ENCODE data around the gene STXBP5.
A peak's percentile ranks its signal among the peaks of the same experiment; 100 is the strongest.

The STXBP5 gene

GRCh38 chr6:147178355-147178754, 25.9 kb upstream of the STXBP5 start:
- no peak for DNase-seq (ENCODE audit: low read depth)

DNA sequence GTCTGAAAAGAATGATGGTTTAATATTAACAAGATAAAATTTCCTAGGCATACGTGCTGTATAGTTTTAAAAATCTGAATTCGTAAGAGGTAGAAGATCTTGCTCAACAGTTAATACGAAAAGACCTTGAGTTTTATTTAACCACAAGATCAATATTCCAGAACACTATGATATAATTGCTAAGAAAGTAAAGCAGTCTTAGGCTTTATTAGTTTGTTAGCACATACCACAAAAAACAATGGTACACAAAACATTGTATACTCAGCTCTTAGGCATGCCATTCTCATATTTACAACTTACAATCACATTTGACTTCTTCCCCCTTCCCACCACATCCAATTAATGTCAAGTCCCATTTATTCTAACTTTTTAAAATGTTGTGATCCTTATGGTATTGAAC, 24.4 kb upstream of the STXBP5 start:
- no peak for DNase-seq (ENCODE audit: low read depth)

GRCh38 chr6:147180926-147181325, 23.3 kb upstream of the STXBP5 start:
- no peak for DNase-seq (ENCODE audit: low read depth)

DNA sequence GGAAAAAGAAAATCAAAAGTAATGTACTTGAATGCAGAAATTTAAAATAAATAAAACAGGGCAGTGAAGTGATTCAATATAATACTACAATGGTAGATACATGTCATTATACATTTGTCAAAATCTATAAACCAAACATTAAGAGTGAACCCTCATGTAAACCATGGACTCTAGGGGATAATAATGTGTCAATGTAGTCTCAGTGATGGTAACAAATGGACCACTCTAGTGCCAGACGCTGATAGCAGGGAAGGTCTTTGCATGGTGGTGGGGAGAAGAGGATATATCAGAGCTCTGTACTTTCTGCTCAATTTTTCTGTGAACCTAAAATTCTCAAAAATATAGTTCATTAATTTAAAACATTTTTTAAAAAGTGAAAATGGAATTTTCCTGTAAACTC, 19.8 kb upstream of the STXBP5 start:
- no peak for DNase-seq (ENCODE audit: low read depth)

- DNase-seq (ENCODE audit: low read depth): no peak
Observed at GRCh38 chr6:147185216-147185615, 19.0 kb upstream of the STXBP5 start.

DNA sequence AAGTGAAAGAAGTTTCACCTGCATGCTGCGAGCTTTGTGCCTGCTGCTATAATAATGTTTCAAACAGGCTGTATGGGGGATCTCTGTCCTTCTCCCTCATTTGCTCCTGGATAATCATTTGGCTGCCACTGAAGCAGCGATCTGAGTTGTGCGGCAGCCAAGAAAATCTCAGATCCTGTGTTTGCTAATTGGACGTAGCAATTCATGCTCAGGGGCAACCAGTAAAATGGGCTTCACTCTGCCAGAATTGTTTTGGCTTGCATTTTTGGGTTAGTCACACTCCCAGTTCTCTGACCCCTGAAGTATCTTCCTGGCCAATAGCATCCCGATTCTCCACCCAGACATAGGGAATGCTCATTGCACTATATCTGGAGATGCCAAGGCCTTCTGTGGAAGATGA, 13.7 kb upstream of the STXBP5 start:
- DNase-seq (ENCODE audit: low read depth): no peak

- no peak for DNase-seq (ENCODE audit: low read depth)
Observed at GRCh38 chr6:147192278-147192911, 11.8 kb upstream of the STXBP5 start.

GRCh38 chr6:147194652-147195411, 9.4 kb upstream of the STXBP5 start:
- peak; percentile 56 for DNase-seq (ENCODE audit: low read depth)

GRCh38 chr6:147195510-147195909, 8.7 kb upstream of the STXBP5 start:
- no peak for DNase-seq (ENCODE audit: low read depth)

- DNase-seq (ENCODE audit: low read depth): no peak
Observed at GRCh38 chr6:147195987-147196386, 8.2 kb upstream of the STXBP5 start.

- DNase-seq (ENCODE audit: low read depth): no peak
Observed at GRCh38 chr6:147200711-147201110, 3.5 kb upstream of the STXBP5 start.

DNA sequence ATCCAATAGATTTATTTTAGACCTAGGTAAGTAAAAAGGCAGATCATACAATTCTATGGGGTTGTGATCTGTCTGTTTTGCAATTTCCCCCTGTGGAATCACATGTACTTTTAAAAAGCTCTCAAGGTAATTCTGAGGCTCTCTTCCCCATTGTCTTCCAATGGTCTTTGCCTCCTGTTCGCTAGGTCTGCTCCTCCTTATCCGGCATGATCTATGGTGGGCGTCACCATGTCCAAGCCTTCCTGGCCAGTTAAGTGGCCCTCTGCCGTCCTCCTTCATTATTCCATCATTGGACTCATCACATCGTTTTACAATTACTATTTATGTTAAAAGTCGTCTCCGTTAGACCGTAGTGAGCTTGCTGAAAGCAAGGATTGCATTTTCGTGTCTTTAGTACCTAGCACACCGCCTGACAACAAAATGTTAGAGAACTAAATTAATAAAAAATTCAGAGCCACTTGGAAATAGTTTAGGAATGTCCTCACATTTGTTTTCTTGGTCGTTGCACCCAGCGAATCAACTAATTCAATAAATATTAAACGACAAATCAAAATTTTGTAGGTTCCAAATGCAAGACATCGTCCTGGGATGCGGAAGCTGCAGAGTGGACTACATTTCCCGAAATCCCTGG, 2.2 kb upstream of the STXBP5 start:
- DNase-seq (ENCODE audit: low read depth): peak; percentile 28

DNA sequence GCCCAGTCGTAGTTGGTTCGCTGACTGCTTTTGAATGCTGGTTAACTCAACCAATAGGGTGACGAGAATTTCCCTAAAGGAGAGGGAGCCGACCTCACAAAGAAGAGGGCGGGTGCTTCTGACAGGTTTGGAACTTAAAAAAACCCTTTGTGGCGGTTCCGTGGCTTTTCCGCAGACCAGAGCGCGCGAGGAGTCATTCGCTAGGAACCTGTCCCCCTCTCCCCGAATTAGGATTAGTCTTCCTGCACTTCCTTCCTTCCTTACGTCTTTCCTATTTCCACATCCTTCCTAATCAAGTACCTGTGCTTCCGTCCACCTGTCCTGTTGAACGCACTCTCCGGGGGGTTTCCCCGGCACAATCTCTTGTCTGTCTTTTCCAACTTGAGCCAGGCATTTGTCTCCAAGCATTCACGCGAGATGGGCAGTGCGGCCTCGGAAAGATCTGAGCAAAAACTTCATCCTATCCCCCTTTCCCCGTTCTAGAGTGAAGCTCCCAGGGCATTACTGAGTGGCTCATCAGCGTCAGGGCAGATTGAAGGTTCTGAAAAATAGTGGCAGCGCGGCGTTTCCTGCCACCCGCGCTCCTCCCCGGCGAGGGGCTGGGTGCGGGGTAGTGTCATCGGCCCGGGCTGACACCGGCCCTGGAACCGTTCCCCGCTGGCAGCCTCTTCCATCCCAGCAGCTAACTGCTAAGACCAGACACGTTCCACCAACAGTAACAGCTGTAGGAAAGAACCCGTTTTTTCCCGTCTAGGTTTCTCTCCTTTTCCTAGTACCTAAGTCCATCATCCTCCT, 1.5 kb upstream of the STXBP5 start:
- DNase-seq (ENCODE audit: low read depth): peak; percentile 97

DNA sequence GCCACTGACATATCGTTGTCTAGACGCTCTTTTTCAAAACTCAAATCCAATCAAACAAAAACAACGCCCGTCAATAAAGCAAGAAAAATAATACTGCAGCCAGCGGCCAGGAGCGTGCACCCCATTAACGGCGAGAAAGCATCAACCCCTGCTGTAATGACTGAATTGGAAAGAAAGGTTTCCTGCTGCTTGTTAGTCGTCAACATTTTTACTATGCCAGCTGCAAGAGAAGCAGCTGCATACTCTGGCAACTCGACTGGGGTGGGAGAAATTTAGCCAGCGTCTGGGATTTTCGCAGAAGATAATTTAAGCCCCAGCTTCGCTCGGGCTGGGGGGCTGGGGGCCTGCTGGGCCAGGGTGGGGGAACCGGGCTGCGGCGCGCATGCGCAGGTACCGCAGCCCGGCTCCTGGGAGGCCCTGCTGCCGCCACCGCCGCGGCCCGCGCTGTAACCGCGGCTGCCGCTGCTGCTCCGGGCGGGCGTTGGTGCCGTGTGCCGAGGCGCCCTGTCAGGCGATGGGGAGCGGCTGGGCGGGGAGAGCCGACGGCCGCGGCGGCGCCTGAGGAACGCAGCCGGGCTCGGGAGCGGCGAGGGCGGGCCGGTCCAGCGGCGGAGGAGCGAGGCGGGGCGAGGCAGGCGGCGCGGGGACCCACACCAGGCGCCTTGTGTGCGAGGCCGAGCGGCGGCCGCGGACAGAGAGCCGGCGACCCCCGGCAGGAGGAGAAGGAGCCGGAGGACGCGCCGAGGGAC, 732 bp upstream of the STXBP5 start:
- peak; percentile 79 for DNase-seq (ENCODE audit: low read depth)

DNA sequence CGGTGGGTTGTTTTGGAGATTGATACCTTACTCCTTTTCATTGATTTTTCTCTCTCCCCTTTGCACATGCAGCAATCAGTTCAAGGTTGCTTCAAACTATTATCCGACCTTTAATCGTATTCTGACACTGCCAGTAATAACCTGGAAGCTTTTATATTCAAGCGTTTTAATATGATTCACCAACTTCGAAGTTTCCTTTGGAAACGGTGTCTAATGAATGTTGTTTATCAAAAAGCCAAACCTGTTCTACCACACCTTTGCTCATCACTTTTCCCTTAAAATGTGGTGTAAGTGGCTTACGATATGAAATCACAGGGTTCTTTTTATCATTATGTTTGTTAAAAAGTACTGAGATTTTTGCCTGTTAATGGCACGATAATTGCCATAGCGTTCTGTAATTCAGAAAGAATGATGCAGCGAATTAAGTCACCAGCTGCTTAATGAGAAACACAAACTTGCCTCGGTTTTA, 660 bp downstream of the STXBP5 start:
- DNase-seq (ENCODE audit: low read depth): peak; percentile 18

- DNase-seq (ENCODE audit: low read depth): peak; percentile 38
Observed at GRCh38 chr6:147205690-147206600, 1.7 kb downstream of the STXBP5 start.

DNA sequence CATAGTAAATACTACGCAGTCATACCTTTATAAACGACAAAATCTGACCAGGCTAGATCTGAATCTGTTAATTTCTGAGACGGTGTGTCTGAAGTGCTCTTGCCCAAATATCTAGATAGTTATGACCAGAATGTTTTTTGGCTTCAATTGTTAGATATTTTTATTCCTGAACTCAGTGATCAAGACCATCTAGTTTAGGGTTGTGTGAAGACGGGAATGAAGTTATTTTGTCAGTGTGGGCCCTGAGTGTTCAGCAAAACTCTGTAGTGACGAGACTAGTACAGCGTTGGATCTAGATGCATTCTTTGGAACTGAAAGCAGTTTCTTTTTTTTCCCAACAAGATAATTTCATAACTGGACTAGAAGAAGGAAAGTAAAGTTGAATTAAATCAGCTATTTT, 3.1 kb downstream of the STXBP5 start:
- no peak for DNase-seq (ENCODE audit: low read depth)

DNA sequence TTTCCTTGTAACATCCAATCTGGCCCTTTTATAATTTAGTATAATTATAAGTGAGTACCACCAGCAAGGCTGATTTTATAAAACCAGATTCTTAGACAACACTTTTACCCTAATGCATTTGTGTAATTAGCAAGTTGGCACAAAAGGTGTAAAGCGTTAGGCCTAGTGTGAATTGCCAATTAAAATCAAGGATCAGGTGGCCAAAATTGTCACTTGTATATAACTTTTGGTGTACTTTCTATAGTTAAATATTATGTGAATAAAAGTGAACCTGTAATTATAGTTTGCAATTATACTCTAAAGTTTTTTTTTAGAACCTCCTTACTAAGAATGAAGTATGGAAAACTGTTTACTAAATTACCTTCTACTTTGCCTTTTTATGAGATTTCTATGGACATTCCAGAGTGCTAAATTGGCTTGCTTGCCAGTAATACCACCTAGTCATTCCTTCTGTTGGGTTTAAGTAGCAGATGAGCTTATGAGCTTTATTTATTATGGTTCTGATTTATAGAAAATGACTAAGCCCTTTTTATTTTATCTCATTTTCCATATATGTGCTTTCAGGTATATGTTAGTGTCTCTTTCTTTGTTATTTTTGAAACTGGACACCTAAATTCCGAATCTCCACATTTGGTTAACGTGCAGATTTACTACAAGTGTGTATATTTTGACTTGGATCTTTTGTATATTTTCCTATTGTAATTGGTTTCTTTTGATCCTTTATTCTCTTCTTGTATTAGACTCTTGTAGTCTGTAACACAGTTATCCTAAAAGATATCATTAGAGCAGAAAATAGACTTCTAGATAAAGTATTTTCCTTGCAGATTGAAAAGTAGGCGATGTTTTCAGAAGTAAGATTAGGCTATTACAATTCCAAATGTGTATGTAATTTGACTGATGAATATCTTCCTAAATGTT, 3.9 kb downstream of the STXBP5 start:
- DNase-seq (ENCODE audit: low read depth): no peak

GRCh38 chr6:147209762-147210449, 5.7 kb downstream of the STXBP5 start:
- DNase-seq (ENCODE audit: low read depth): no peak

Measured in ELR (cell line).